PC-9 (cell line): Measurements from ENCODE around the gene LYZ. TPM values are rescaled to one million over a fixed set of nuclear protein-coding genes. Genes with fewer than 3 reads are reported as not detected.

Experiments
- BruUV-seq: library from RNA; stranded (reverse); fragments of 400-500 nt; replicated peaks from 2 replicates; lab custom pipeline; 2021; lab: Mats Ljungman, UMichigan
- CTCF ChIA-PET: fragments of 300-600 bp; sonication (Branson Sonifier 250); formaldehyde crosslinking; loops from one replicate; lab custom pipeline; 2022; ENCODE audit warnings: antibody characterized with exemption; lab: Charles Lee
- POLR2A ChIA-PET: fragments of 300-600 bp; sonication (Branson Sonifier 250); formaldehyde crosslinking; loops from one replicate; lab custom pipeline; 2022; ENCODE audit warnings: antibody characterized with exemption; ENCODE audit not compliant: unreplicated experiment; lab: Charles Lee
- DNase-seq, 2 experiments: peaks; one replicate each; pipeline versions ENCODE4 v3.0.0 to v3.0.0-alpha.2; 2015 to 2022; ENCODE audit warnings: mixed read lengths in 1 of 2
- H2AFZ ChIP-seq: fragments of 200-600 bp; sonication (generic); 2 replicates; pipeline ENCODE4 v1.8.1; 2017; ENCODE audit warnings: antibody characterized with exemption
- H3F3A ChIP-seq: fragments of 200-600 bp; sonication (generic); 2 replicates; pipeline ENCODE4 v1.8.1; 2017; ENCODE audit warnings: antibody characterized with exemption, mild to moderate bottlenecking, low read depth; ENCODE audit not compliant: insufficient read depth
- H3K27ac ChIP-seq: fragments of 200-600 bp; sonication (generic); 2 replicates; pipeline ENCODE4 v1.6.1; 2016; ENCODE audit warnings: mixed run types
- H3K27me3 ChIP-seq: fragments of 200-600 bp; sonication (generic); 2 replicates; pipeline ENCODE4 v1.6.1; 2016; ENCODE audit warnings: low read depth, mixed run types; ENCODE audit not compliant: insufficient read depth
- H3K36me3 ChIP-seq: fragments of 200-600 bp; sonication (generic); 2 replicates; pipeline ENCODE4 v1.6.1; 2016; ENCODE audit warnings: low read depth, mixed run types
- H3K4me1 ChIP-seq: fragments of 200-600 bp; sonication (generic); replicated peaks from 2 replicates; pipeline ENCODE4 v1.6.1; 2016; ENCODE audit warnings: mixed run types; ENCODE audit not compliant: insufficient read depth
- H3K4me2 ChIP-seq: fragments of 200-600 bp; sonication (generic); 2 replicates; pipeline ENCODE4 v1.6.1; 2017; ENCODE audit warnings: mixed run types
- H3K4me3 ChIP-seq: fragments of 200-600 bp; sonication (generic); 2 replicates; pipeline ENCODE4 v1.6.1; 2016; ENCODE audit warnings: mixed run types
- H3K79me2 ChIP-seq: fragments of 200-600 bp; sonication (generic); 2 replicates; pipeline ENCODE4 v1.6.1; 2017; ENCODE audit warnings: low read depth, mixed run types
- H3K9me2 ChIP-seq: fragments of 200-600 bp; sonication (generic); 2 replicates; pipeline ENCODE4 v1.8.1; 2017; ENCODE audit warnings: mild to moderate bottlenecking; ENCODE audit not compliant: insufficient read depth
- H3K9me3 ChIP-seq: fragments of 200-600 bp; sonication (generic); 2 replicates; pipeline ENCODE4 v1.8.1; 2016; ENCODE audit warnings: low read depth; ENCODE audit not compliant: insufficient read depth
- H4K20me1 ChIP-seq: fragments of 200-600 bp; sonication (generic); 2 replicates; pipeline ENCODE4 v1.8.1; 2017; ENCODE audit not compliant: insufficient read depth
- EZH2 ChIP-seq: fragments of 200-600 bp; sonication (generic); IDR thresholded peaks from 2 replicates; pipeline ENCODE4 v1.8.0; 2017; ENCODE audit warnings: antibody characterized with exemption, low read depth
- intact Hi-C: fragments of 100-400 bp; cut with micrococcal nuclease; formaldehyde crosslinking; loops from one replicate; pipeline ENCODE4 v1.10.0; 2022; ENCODE audit not compliant: unreplicated experiment
- total RNA-seq: library from RNA; stranded (reverse); gene quantifications from 2 replicates; pipeline ENCODE4 v1.2.3, GENCODE V29; 2021
- TF ChIP-seq, protein P1 (sequence below): fragments of 200-600 bp; sonication (generic); conservative IDR thresholded peaks from 2 replicates; pipeline ENCODE4 v1.6.1; 2017; ENCODE audit warnings: mixed run types, antibody characterized with exemption, mild to moderate bottlenecking, moderate library complexity

The LYZ gene
- total RNA-seq, 1 experiment from 2014 or later, result not detected

DNA sequence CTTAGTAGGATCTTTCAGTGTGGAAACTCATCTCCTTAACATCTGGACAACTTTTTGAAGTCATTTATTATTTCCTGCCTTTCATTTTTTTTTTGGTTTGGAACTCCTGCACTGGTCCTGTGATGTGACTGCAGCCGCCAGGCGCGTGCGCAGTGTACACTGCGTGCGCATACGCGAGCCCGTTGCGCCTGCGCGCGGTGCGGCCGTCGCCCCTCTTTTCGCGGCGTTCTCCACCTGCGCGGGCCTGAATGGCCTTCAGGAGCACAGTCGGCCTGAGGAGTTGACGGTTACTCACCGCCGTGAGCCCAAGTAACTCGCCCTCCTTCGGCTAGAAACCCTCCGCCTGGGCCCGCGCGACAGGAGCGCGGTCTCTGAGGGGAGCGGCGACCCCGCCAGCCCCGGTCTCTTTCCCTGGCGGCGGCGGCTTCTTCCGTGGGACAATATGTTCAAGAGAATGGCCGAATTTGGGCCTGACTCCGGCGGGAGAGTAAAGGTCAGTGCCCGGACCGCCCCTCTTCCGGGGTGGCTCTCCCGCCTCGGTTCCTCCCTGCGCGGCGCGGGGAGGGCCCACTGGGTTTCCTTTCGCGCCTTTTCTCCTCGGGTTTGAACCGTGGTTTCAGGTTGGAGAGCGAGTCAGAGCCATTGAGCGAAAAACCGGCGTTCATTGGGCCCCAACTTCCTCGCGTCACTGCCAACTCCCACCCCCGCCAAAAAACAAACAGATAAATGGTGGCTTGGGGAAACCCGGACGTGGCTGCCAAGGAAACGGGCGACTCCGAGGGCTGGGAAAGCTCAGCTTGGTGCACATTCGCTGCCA, 11.6 kb downstream of the LYZ start, which contains the start of gene YEATS4:
Gene YEATS4, plus strand, starts transcription at position 213 of the 817 bp plus-strand sequence. Its CDS starts 230 bp downstream, at position 443.
- no peaks in the 10 kb centered on the region for H4K20me1 ChIP-seq
- H3K4me1 ChIP-seq, result peaks cover 16% of the 10 kb centered on the region
- H3K36me3 ChIP-seq, result peaks cover 13% of the 10 kb centered on the region; the same call in 1 of the 2 replicates
- H3K9me3 ChIP-seq, result no peaks in the 10 kb centered on the region
- intact Hi-C loops, result loop anchor here (5.0 kb wide), 1 partner anchor 518 kb away; no protein-coding TSS in a partner anchor
- CTCF ChIA-PET, result no interaction called here
- no peaks in the 10 kb centered on the region for H3K9me2 ChIP-seq
- peaks cover 5% of the 10 kb centered on the region; the same call in 1 of the 2 replicates for H3F3A ChIP-seq
- peak; percentile 87 to 88 for DNase-seq
- H3K4me3 ChIP-seq, result peak within 1 kb of the TSS; percentile 63
- H3K27me3 ChIP-seq, result no peaks in the 10 kb centered on the region
- H3K27ac ChIP-seq, result peak within 1 kb of the TSS; percentile 82
- H3K4me2 ChIP-seq, result peak within 1 kb of the TSS; percentile 94
- peaks cover 30% of the 10 kb centered on the region for H3K79me2 ChIP-seq
- TSS peak; percentile 96 for BruUV-seq
- POLR2A ChIA-PET, result no interaction called here
- H2AFZ ChIP-seq, result peak within 1 kb of the TSS; percentile 85
- TF ChIP-seq EZH2, result no peak
- TF ChIP-seq, protein P1, sequence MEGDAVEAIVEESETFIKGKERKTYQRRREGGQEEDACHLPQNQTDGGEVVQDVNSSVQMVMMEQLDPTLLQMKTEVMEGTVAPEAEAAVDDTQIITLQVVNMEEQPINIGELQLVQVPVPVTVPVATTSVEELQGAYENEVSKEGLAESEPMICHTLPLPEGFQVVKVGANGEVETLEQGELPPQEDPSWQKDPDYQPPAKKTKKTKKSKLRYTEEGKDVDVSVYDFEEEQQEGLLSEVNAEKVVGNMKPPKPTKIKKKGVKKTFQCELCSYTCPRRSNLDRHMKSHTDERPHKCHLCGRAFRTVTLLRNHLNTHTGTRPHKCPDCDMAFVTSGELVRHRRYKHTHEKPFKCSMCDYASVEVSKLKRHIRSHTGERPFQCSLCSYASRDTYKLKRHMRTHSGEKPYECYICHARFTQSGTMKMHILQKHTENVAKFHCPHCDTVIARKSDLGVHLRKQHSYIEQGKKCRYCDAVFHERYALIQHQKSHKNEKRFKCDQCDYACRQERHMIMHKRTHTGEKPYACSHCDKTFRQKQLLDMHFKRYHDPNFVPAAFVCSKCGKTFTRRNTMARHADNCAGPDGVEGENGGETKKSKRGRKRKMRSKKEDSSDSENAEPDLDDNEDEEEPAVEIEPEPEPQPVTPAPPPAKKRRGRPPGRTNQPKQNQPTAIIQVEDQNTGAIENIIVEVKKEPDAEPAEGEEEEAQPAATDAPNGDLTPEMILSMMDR, result no peak

DNA sequence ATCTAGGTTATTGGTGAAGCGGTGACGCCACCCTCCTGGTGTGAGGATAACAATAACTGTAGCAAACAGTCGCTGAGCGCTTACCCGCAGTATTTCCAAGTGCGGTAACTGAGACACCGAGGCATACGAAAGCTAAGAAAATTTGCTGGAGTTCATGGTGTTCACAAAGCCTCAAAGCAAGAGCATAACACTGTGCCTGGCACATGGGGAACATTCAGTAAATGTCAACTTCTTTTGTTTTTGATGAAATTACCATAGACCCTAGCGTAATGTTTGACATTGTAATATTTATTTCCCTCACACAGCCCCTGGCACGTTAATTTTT, 12.1 kb downstream of the LYZ start:
- H3F3A ChIP-seq, result peaks cover 5% of the 10 kb centered on the region; the same call in 1 of the 2 replicates
- H3K27me3 ChIP-seq, result no peaks in the 10 kb centered on the region
- TSS peak; percentile 82 for BruUV-seq
- no peak for DNase-seq
- no peaks in the 10 kb centered on the region for H3K9me2 ChIP-seq
- peaks cover 16% of the 10 kb centered on the region for H3K4me1 ChIP-seq
- peak overlapping the region; percentile 63 for H3K4me3 ChIP-seq
- H3K36me3 ChIP-seq, result peaks cover 13% of the 10 kb centered on the region; the same call in 1 of the 2 replicates
- H3K27ac ChIP-seq, result peak overlapping the region; percentile 82
- H3K4me2 ChIP-seq, result peak overlapping the region; percentile 94
- intact Hi-C loops, result no loop called here
- H2AFZ ChIP-seq, result peak overlapping the region; percentile 85
- peaks cover 30% of the 10 kb centered on the region for H3K79me2 ChIP-seq
- H4K20me1 ChIP-seq, result no peaks in the 10 kb centered on the region
- TF ChIP-seq, protein P1, result no peak
- TF ChIP-seq EZH2, result no peak
- ChIA-PET CTCF (no interaction called here), POLR2A (no interaction called here)
- no peaks in the 10 kb centered on the region for H3K9me3 ChIP-seq

DNA sequence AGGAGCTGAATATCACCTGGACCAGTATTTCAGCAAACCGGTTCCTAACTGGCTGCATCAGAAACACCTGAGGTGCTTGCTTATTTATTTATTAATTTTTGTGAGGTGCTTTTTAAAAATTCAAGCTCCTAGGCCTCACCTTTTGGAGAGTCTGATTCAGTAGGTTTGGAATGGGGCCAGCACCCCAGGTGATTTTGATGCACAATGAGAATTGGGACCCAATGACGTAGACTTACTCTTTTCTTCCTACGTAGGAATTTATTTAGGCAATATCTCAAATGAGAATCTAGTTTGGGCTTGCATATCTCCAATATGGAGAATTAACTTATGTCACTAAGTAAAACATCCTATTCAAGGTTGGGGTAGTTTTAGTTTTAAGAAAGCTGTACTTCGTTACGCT, 18.6 kb downstream of the LYZ start:
- Histone ChIP-seq H3K9me3 (no peaks in the 10 kb centered on the region), H3K27me3 (no peaks in the 10 kb centered on the region), H3K27ac (no peak overlapping the region), H3K79me2 (peaks cover 14% of the 10 kb centered on the region; the same call in 1 of the 2 replicates), H3F3A (no peaks in the 10 kb centered on the region), H3K4me1 (no peaks in the 10 kb centered on the region), H2AFZ (no peak overlapping the region), H4K20me1 (no peaks in the 10 kb centered on the region), H3K4me3 (no peak overlapping the region), H3K36me3 (peaks cover 34% of the 10 kb centered on the region), H3K4me2 (no peak overlapping the region), H3K9me2 (no peaks in the 10 kb centered on the region)
- CTCF ChIA-PET, result no interaction called here
- POLR2A ChIA-PET, result no interaction called here
- no TSS peak for BruUV-seq
- DNase-seq, result no peak
- intact Hi-C loops, result no loop called here
- TF ChIP-seq, protein P1, result no peak
- no peak for TF ChIP-seq EZH2
